Thymus (tissue), 11 donors: ENCODE data around the gene TUT4. TPM values are rescaled to one million over a fixed set of nuclear protein-coding genes. Genes with fewer than 3 reads are reported as not detected.

Source experiments
- DNase-seq, 9 donors: peaks; one replicate each; pipeline ENCODE4 v3.0.0-alpha.2; 2013; ENCODE audit warnings: low spot score in 9 of 9, low read depth in 6 of 9, missing footprints in 1 of 9
- H3K27ac ChIP-seq, 2 donors: one replicate each; pipeline ENCODE4 v1.5.1; 2013; ENCODE audit warnings: control low read depth in 1 of 2, low read depth in 1 of 2, low read length in 1 of 2, mild to moderate bottlenecking in 1 of 2, moderate library complexity in 1 of 2
- H3K27me3 ChIP-seq, 2 donors: one replicate each; pipeline ENCODE4 v1.5.1; 2013; ENCODE audit warnings: low read length in 1 of 2; ENCODE audit not compliant: control insufficient read depth in 2 of 2, insufficient read depth in 1 of 2
- H3K36me3 ChIP-seq, 2 donors: one replicate each; pipeline ENCODE4 v1.5.1; 2013; ENCODE audit warnings: low read length in 1 of 2, mild to moderate bottlenecking in 1 of 2, moderate library complexity in 1 of 2; ENCODE audit not compliant: control insufficient read depth in 2 of 2, insufficient read depth in 2 of 2
- H3K4me1 ChIP-seq, 2 donors: one replicate each; pipeline ENCODE4 v1.5.1; 2013; ENCODE audit warnings: low read length in 2 of 2; ENCODE audit not compliant: control insufficient read depth in 2 of 2, insufficient read depth in 2 of 2
- H3K4me3 ChIP-seq, 2 donors: one replicate each; pipeline ENCODE4 v1.5.1; 2013; ENCODE audit warnings: low read length in 2 of 2, control low read depth in 1 of 2, mild to moderate bottlenecking in 1 of 2
- H3K9me3 ChIP-seq, 2 donors: one replicate each; pipeline ENCODE4 v1.5.1; 2013; ENCODE audit warnings: low read length in 1 of 2, mild to moderate bottlenecking in 1 of 2; ENCODE audit not compliant: control insufficient read depth in 2 of 2, insufficient read depth in 1 of 2
- WGBS: extraction: QIAGEN DNeasy Blood & Tissue Kit; methylation state at CpG from one replicate; pipeline ENCODE4 v1.1.7; 2013; 5-methylcytosine and 5-hydroxymethylcytosine counted together
- polyA plus RNA-seq: library from polyadenylated mRNA; stranded (reverse); fragments of 200-250 nt; gene quantifications from one replicate; pipeline ENCODE4 v1.2.3, GENCODE V29; 2013
- total RNA-seq: library from RNA; stranded (reverse); fragments of 120-200 nt; gene quantifications from one replicate; pipeline ENCODE4 v1.2.4, GENCODE V29; 2013
- donor health status: healthy.

The TUT4 gene
- total and polyA plus RNA-seq, 2 donors: 40.2 to 91.7 TPM

DNA sequence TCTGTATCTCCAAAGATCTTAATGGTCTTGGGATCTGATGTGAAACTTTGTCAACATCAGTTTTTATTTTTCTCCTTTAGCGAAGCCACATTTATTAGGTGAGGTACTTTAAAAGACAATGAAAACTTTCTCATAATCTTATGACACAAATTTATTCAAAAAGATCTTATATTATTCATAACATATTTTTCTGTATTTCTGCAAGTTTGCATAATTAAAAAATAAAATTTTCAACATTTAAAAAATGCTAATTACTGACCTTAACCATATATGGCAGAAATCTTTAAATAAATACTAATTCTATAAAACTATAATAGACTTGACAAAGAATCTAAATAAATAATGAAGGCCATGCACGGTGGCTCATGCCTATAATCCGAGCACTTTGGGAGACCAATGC lies 75.9 kb downstream of the TUT4 start:
- peaks cover 3 to 42% of the 10 kb centered on the region in 2 donors for H3K36me3 ChIP-seq
- 98% methylated on average over 3 of the region's 3 CpGs for WGBS

DNA sequence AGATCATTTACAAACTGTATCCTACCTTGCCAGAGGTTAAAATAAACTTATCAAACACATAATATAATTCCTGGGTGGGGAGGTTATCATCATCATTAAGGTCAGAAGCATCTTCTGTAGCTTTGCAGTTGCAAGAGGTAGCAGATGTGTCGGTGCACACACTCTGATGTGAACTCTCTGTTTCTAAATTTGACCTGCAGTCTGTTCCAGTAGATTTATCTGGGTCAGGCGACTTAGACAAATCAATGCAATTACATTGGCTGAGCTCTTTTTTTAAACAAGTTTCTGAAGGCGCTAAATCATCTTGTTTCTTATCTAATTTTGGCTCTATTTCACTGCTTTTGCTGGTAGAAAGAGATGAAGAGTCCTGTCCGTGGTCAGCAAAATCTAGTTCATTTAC lies 78.1 kb downstream of the TUT4 start:
- WGBS: 98% methylated on average over 4 of the region's 4 CpGs
- peaks cover 3 to 33% of the 10 kb centered on the region in 2 donors for H3K36me3 ChIP-seq
- no peak overlapping the region for H3K27ac ChIP-seq
- no peaks in the 10 kb centered on the region for H3K9me3 ChIP-seq
- no peak for DNase-seq
- H3K27me3 ChIP-seq: no peaks in the 10 kb centered on the region
- H3K4me3 ChIP-seq: no peak overlapping the region
- H3K4me1 ChIP-seq: no peaks in the 10 kb centered on the region

More for the DNA sequence above, 75.9 kb downstream of the TUT4 start:
- no peaks in the 10 kb centered on the region for H3K27me3 ChIP-seq
- no peak overlapping the region for H3K27ac ChIP-seq
- H3K4me3 ChIP-seq: no peak overlapping the region
- no peak for DNase-seq
- H3K9me3 ChIP-seq: no peaks in the 10 kb centered on the region
- H3K4me1 ChIP-seq: no peaks in the 10 kb centered on the region

DNA sequence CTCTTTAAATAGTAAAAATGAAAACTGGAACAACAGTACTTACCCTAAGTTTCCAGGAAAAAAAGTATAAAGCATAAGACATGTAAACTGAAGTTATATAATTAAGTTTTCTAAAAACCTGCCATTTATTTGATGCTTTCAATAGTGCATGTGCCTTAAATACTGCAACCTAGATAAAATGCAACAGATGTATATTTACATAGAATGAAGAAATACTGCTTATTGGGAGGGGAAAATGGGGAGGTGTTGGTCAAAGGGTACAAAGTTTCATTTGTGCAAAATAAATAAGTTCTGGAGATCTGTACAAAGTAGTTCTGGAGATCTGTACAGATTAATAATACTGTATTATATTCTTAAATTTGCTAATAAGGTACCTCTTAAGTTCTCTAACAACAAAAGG lies 79.9 kb downstream of the TUT4 start:
- Histone ChIP-seq H3K36me3 (peaks cover 3 to 28% of the 10 kb centered on the region in 2 donors), H3K4me1 (no peaks in the 10 kb centered on the region), H3K4me3 (no peak overlapping the region), H3K27ac (no peak overlapping the region), H3K9me3 (no peaks in the 10 kb centered on the region), H3K27me3 (no peaks in the 10 kb centered on the region)
- DNase-seq: no peak

DNA sequence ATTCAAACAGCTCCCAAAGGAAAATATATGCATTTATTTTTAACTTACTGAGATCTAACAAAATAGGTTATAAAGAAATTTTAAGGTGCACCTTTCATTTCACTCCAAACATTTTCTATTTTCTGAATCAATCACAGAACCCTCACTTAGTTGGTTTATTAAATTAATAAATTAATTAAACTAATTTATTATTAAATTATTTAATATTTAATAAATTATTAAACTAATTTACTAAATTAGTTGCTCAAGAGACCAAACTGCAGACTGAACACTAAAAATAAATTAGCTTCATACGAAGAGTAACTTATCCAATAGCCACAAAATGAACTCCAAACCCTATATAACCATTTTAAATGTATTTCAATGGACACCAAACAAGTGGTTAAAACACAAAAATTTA lies 80.5 kb downstream of the TUT4 start:
- H3K4me1 ChIP-seq: no peaks in the 10 kb centered on the region
- H3K9me3 ChIP-seq: no peaks in the 10 kb centered on the region
- no peak for DNase-seq
- H3K27ac ChIP-seq: no peak overlapping the region
- no peaks in the 10 kb centered on the region for H3K27me3 ChIP-seq
- no peak overlapping the region for H3K4me3 ChIP-seq
- 98% methylated on average over 1 of the region's 1 CpG for whole genome bisulfite sequencing
- peaks cover 3 to 22% of the 10 kb centered on the region in 2 donors for H3K36me3 ChIP-seq

DNA sequence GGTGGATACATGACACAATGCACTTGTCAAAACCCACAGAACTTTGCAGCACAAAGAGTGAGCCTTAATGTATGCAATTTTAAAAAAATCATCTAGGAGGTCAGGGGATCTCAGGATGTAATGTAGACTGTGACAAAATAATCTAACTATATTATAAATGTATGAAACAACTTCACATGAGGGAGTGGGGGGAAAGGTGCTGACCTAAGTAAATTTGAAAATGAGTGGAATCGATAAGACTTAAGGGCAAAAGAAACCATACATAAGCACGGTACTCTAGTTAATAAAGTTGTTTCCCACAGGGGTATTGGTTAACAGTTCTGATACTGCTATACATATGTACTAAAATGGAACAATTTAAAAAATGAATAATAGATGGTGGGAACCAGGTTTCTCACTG lies 83.8 kb downstream of the TUT4 start:
- H3K4me1 ChIP-seq: no peaks in the 10 kb centered on the region
- DNase-seq: no peak
- H3K4me3 ChIP-seq: no peak overlapping the region
- H3K27me3 ChIP-seq: no peaks in the 10 kb centered on the region
- H3K36me3 ChIP-seq: peaks cover 0 to 8% of the 10 kb centered on the region in 2 donors
- WGBS: 99% methylated on average over 2 of the region's 2 CpGs
- H3K27ac ChIP-seq: no peak overlapping the region
- H3K9me3 ChIP-seq: no peaks in the 10 kb centered on the region

DNA sequence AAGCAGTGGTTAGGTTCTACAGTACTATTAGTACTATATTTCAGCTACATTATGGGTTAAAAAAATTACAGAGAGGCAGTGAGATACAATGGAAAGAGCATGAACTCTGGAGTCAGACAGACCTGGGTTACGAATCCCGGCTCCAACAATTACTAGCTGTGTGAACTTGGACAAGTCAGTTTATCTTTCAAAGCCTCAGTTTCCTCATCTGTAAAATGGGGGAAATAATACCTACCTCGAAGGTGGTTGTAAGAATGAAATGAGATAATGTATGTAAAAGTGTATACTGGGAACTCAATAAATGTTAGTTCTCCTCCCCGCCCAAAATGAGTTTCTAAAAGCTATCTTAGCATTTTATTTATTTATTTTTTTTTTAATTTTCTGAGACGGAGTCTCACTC lies 89.0 kb downstream of the TUT4 start:
- H3K27me3 ChIP-seq: no peaks in the 10 kb centered on the region
- no peaks in the 10 kb centered on the region for H3K4me1 ChIP-seq
- DNase-seq: no peak
- WGBS: 98% methylated on average over 5 of the region's 5 CpGs
- no peak overlapping the region for H3K27ac ChIP-seq
- H3K36me3 ChIP-seq: peaks cover 6 to 11% of the 10 kb centered on the region in 2 donors
- no peak overlapping the region for H3K4me3 ChIP-seq
- H3K9me3 ChIP-seq: no peaks in the 10 kb centered on the region

DNA sequence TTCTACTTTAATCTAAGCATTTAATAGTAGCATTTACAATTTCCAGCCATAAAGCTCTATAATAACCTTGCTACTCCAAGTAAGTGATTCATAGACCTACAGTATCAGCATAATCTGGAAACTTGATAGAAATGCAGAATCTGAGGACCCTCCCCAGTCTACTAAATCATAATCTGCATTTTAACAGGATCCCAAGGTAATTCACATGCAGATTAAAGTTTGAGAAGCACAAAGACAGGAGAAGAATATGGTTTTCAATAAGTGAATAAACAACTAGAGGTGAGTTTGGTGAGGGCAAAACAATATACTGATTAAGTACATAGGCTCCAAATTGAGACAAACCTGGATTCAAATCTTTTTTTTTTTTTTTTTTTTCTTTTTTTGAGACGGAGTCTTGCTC lies 91.1 kb downstream of the TUT4 start:
- H3K4me1 ChIP-seq: no peaks in the 10 kb centered on the region

DNA sequence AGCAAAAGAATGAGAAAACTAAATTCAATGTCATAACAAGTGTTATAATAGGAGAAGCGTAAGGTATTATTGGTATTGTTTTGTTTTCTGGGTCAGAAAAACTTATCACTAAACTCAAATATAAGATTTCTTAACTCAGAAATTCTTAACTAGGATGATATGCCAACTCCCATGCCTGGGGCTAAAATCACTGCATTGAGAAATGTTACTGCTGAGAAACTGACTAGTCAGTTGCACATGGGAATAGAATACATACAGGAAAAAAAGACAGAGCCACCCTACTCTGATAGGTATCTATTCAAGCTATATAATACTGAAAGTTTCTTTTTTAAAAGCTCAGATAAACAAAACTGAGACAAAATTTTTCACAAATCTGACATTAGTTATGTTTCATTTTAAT lies 92.2 kb downstream of the TUT4 start:
- DNase-seq: no peak
- Histone ChIP-seq H3K27me3 (no peaks in the 10 kb centered on the region), H3K9me3 (no peaks in the 10 kb centered on the region), H3K36me3 (peaks cover 9 to 11% of the 10 kb centered on the region in 2 donors), H3K4me1 (no peaks in the 10 kb centered on the region), H3K4me3 (no peak overlapping the region), H3K27ac (no peak overlapping the region)
- WGBS: 98% methylated on average over 1 of the region's 1 CpG

More for the DNA sequence above, 91.1 kb downstream of the TUT4 start:
- Histone ChIP-seq H3K27me3 (no peaks in the 10 kb centered on the region), H3K4me3 (no peak overlapping the region), H3K27ac (no peak overlapping the region), H3K36me3 (peaks cover 9 to 11% of the 10 kb centered on the region in 2 donors), H3K9me3 (no peaks in the 10 kb centered on the region)
- DNase-seq: no peak
- 100% methylated on average over 1 of the region's 1 CpG for WGBS

DNA sequence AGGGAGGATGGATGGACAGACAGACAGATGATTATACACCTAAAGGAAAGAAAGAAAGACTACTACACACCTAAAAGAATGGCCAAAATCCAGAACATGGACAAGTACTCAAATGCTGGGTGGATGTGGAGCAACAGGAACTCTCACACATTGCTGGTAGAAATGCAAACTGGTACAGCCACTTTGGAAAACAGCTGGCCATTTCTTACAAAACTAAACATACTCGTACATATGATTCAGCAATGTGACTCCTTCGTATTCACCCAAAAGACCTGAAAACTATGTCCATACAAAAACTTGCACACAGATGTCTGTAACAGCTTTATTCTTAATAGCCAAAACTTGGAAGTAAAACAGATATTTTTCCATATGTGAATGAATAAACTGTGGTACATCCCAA lies 97.2 kb downstream of the TUT4 start:
- no peak overlapping the region for H3K4me3 ChIP-seq
- H3K27me3 ChIP-seq: no peaks in the 10 kb centered on the region
- H3K4me1 ChIP-seq: no peaks in the 10 kb centered on the region
- 97% methylated on average over 2 of the region's 2 CpGs for WGBS
- H3K9me3 ChIP-seq: no peaks in the 10 kb centered on the region
- peaks cover 3 to 4% of the 10 kb centered on the region in 2 donors for H3K36me3 ChIP-seq
- no peak for DNase-seq
- H3K27ac ChIP-seq: no peak overlapping the region

DNA sequence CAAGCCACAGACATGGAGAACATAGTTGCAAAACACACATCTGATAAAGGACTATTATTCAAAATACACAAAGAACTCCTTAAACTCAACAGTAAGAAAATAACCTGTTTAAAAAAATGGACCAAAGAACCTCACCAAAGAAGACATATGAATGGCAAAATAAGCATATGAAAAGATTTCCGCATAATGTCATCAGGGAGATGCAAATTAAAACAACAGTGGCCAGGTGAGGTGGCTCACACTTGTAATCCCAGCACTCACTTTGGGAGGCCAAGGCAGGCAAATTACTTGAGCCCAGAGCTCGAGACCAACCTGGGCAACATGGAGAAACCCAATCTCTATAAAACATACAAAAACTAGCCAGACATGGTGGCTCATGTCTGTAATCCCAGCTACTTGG lies 98.1 kb downstream of the TUT4 start:
- Histone ChIP-seq H3K27ac (no peak overlapping the region), H3K27me3 (no peaks in the 10 kb centered on the region), H3K4me3 (no peak overlapping the region), H3K4me1 (no peaks in the 10 kb centered on the region), H3K9me3 (no peaks in the 10 kb centered on the region), H3K36me3 (peaks cover 3 to 4% of the 10 kb centered on the region in 2 donors)
- no peak for DNase-seq
- WGBS: over 99% methylated on average over 2 of the region's 2 CpGs
